GM21390 (cell line): ENCODE results near the gene AZU1.

Experiments
- ATAC-seq: cut with Tn5 transposase; IDR thresholded peaks from one replicate; pipeline ENCODE4 v1.9.1; 2021; ENCODE audit not compliant: unreplicated experiment

AZU1 gene

GRCh38 chr19:827710-828321 is at the start of gene AZU1:
Gene AZU1 (plus strand): TSS chr19:827837. CDS start chr19:827847, 10 bp downstream.
- ATAC-seq = no peak

- ATAC-seq = no peak
Observed at GRCh38 chr19:778910-779653, 48.6 kb upstream of the AZU1 start.

- no peak for ATAC-seq
Observed at GRCh38 chr19:780935-781334, 46.7 kb upstream of the AZU1 start.

- ATAC-seq = no peak
Observed at GRCh38 chr19:781800-782184, 45.8 kb upstream of the AZU1 start.

GRCh38 chr19:782185-782877 is 45.3 kb upstream of the AZU1 start:
- no peak for ATAC-seq

- ATAC-seq = no peak
Observed at GRCh38 chr19:782878-783668, 44.6 kb upstream of the AZU1 start.

GRCh38 chr19:784541-784940 is 43.1 kb upstream of the AZU1 start:
- ATAC-seq = no peak

- ATAC-seq = no peak
Observed at GRCh38 chr19:787536-787935, 40.1 kb upstream of the AZU1 start.

- ATAC-seq = no peak
Observed at GRCh38 chr19:788686-788982, 39.0 kb upstream of the AZU1 start.

GRCh38 chr19:788983-789700 is 38.5 kb upstream of the AZU1 start:
- ATAC-seq = no peak

GRCh38 chr19:789701-790060 is 38.0 kb upstream of the AZU1 start:
- no peak for ATAC-seq

GRCh38 chr19:791007-791566 is 36.5 kb upstream of the AZU1 start:
- no peak for ATAC-seq

GRCh38 chr19:791567-792305 is 35.9 kb upstream of the AZU1 start:
- no peak for ATAC-seq

GRCh38 chr19:792306-792885 is 35.2 kb upstream of the AZU1 start:
- no peak for ATAC-seq

- ATAC-seq = no peak
Observed at GRCh38 chr19:793806-794205, 33.8 kb upstream of the AZU1 start.

- ATAC-seq = no peak
Observed at GRCh38 chr19:795073-795611, 32.5 kb upstream of the AZU1 start.

GRCh38 chr19:795691-796581 is 31.7 kb upstream of the AZU1 start:
- no peak for ATAC-seq
